SU-DHL-6 (cell line): ENCODE measurements around the gene CYP26C1.
A peak's percentile ranks its signal among the peaks of the same experiment; 100 is the strongest.

Experiments used
- H2AFZ ChIP-seq: fragments of 200-600 bp; sonication (generic); 2 replicates; pipeline ENCODE4 v1.6.1; 2014; ENCODE audit warnings: low read depth, mild to moderate bottlenecking, moderate library complexity, mixed read lengths, antibody characterized with exemption, low read length; ENCODE audit not compliant: severe bottlenecking
- H3F3A ChIP-seq: fragments of 200-600 bp; shearing (Covaris generic); 2 replicates; pipeline ENCODE4 v1.6.0; 2016; ENCODE audit warnings: antibody characterized with exemption, mild to moderate bottlenecking; ENCODE audit not compliant: insufficient read depth
- H3K27ac ChIP-seq: fragments of 200-600 bp; sonication (generic); 2 replicates; pipeline ENCODE4 v1.5.1; 2016; ENCODE audit warnings: low read depth, mild to moderate bottlenecking, low read length, moderate library complexity, mixed read lengths
- H3K27me3 ChIP-seq: fragments of 200-600 bp; sonication (generic), shearing (Covaris generic); 2 replicates; pipeline ENCODE4 v1.6.0; 2014; ENCODE audit warnings: mild to moderate bottlenecking, low read length
- H3K36me3 ChIP-seq: fragments of 200-600 bp; sonication (generic); 2 replicates; pipeline ENCODE4 v1.6.1; 2014; ENCODE audit warnings: mild to moderate bottlenecking, low read length, mixed read lengths
- H3K4me2 ChIP-seq: fragments of 300-600, 200-600 bp; shearing (Covaris generic), sonication (generic); 2 replicates; pipeline ENCODE4 v1.6.0; 2014; ENCODE audit warnings: low read length, low read depth, mild to moderate bottlenecking; ENCODE audit not compliant: poor library complexity, severe bottlenecking
- H3K4me3 ChIP-seq: fragments of 200-600 bp; sonication (generic); 2 replicates; pipeline ENCODE4 v1.5.1; 2014; ENCODE audit warnings: antibody characterized with exemption, low read length, mild to moderate bottlenecking, mixed read lengths; ENCODE audit not compliant: insufficient read depth, poor library complexity, severe bottlenecking
- H3K79me2 ChIP-seq: fragments of 200-600 bp; sonication (generic); 2 replicates; pipeline ENCODE4 v1.6.1; 2014; ENCODE audit warnings: mild to moderate bottlenecking, low read length, moderate library complexity; ENCODE audit not compliant: insufficient read depth
- H3K9ac ChIP-seq: fragments of 200-600 bp; sonication (generic); 2 replicates; pipeline ENCODE4 v1.7.0; 2014; ENCODE audit warnings: mild to moderate bottlenecking, low read length
- H3K9me2 ChIP-seq: fragments of 200-600 bp; sonication (generic); replicated peaks from 2 replicates; pipeline ENCODE4 v1.6.1; 2014; ENCODE audit warnings: low read length; ENCODE audit not compliant: insufficient read depth
- H3K9me3 ChIP-seq: fragments of 200-600 bp; sonication (generic); 2 replicates; pipeline ENCODE4 v1.6.1; 2014; ENCODE audit warnings: low read length, mixed read lengths; ENCODE audit not compliant: insufficient read depth
- H4K20me1 ChIP-seq: fragments of 200-600 bp; sonication (generic); 2 replicates; pipeline ENCODE4 v1.6.1; 2014; ENCODE audit warnings: low read depth, mild to moderate bottlenecking, antibody characterized with exemption, low read length, moderate library complexity, mixed read lengths
- EZH2phosphoT487 ChIP-seq: fragments of 200-600 bp; sonication (generic), shearing (Covaris generic); conservative IDR thresholded peaks from 2 replicates; pipeline ENCODE4 v1.6.1; 2018; ENCODE audit warnings: mild to moderate bottlenecking, antibody characterized with exemption, low read length, moderate library complexity, mixed read lengths
- TF ChIP-seq, protein P1 (sequence below): fragments of 200-600 bp; sonication (generic); IDR thresholded peaks from one replicate; pipeline ENCODE4 v1.5.1; 2017; ENCODE audit warnings: antibody characterized with exemption, mild to moderate bottlenecking, low read length, moderate library complexity; ENCODE audit not compliant: insufficient read depth, poor library complexity, severe bottlenecking

The CYP26C1 gene

GRCh38 chr10:93039110-93039509, 21.5 kb upstream of the CYP26C1 start:
- no peaks in the 10 kb centered on the region for H3K79me2 ChIP-seq
- H3K9me3 ChIP-seq, result no peaks in the 10 kb centered on the region
- H3K27ac ChIP-seq, result no peak overlapping the region
- no peak overlapping the region for H2AFZ ChIP-seq
- H3K4me3 ChIP-seq, result no peak overlapping the region
- no peaks in the 10 kb centered on the region for H3K27me3 ChIP-seq
- H3K9me2 ChIP-seq, result no peaks in the 10 kb centered on the region
- H3K4me2 ChIP-seq, result no peak overlapping the region
- no peaks in the 10 kb centered on the region for H4K20me1 ChIP-seq
- no peaks in the 10 kb centered on the region for H3K36me3 ChIP-seq
- H3F3A ChIP-seq, result no peaks in the 10 kb centered on the region
- H3K9ac ChIP-seq, result no peak overlapping the region
- no peak for TF ChIP-seq EZH2phosphoT487
- TF ChIP-seq, protein P1, sequence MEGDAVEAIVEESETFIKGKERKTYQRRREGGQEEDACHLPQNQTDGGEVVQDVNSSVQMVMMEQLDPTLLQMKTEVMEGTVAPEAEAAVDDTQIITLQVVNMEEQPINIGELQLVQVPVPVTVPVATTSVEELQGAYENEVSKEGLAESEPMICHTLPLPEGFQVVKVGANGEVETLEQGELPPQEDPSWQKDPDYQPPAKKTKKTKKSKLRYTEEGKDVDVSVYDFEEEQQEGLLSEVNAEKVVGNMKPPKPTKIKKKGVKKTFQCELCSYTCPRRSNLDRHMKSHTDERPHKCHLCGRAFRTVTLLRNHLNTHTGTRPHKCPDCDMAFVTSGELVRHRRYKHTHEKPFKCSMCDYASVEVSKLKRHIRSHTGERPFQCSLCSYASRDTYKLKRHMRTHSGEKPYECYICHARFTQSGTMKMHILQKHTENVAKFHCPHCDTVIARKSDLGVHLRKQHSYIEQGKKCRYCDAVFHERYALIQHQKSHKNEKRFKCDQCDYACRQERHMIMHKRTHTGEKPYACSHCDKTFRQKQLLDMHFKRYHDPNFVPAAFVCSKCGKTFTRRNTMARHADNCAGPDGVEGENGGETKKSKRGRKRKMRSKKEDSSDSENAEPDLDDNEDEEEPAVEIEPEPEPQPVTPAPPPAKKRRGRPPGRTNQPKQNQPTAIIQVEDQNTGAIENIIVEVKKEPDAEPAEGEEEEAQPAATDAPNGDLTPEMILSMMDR, result no peak

DNA sequence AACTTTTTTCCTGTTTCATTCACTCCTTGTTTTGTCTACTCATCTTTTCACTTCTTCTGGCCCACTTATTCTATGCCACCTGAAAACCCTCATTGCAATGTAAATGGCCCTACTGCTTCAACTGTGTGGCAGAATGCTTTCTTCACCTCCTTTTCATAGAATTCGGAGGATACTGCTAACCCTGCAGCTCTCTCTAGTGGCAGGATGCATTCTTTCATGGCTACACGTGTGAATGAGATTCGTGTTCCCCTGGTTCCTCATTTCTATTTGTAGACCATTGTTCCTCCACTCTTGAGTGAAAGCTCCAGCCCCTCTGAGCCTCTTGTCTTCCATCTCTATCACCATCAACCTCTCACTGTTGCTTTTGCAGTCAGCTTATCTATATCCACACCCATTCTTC, 20.9 kb upstream of the CYP26C1 start:
- no peak overlapping the region for H3K4me2 ChIP-seq
- TF ChIP-seq, protein P1, result peak; percentile 43
- no peak for TF ChIP-seq EZH2phosphoT487

DNA sequence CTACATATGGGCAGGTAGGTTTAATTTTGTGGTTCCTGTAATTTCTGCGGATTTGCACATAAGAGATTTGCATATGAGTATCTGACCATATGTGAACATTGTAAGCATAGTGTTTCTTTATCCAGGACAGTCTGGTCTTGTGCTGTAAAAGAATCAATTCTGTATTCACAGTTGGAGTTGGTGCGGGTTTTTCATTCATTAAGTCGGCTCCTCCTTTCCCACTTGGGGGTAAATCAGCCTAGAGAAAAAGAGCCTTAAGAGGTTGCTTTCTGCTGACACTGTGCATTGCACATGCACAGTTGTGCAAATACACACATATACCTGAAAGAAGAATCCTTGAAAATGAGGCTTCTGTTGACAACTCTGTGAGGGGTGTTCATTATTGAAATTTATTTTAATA, 6.1 kb upstream of the CYP26C1 start:
- Histone ChIP-seq H3K4me2 (no peak overlapping the region), H3K4me3 (no peak overlapping the region), H3K79me2 (no peaks in the 10 kb centered on the region), H3K9me2 (no peaks in the 10 kb centered on the region), H2AFZ (no peak overlapping the region), H3K36me3 (0 out of 2 replicates have a peak, but pooled peaks cover 2% of the 10 kb centered on the region), H3K9ac (no peak overlapping the region), H3F3A (no peaks in the 10 kb centered on the region), H3K9me3 (no peaks in the 10 kb centered on the region), H3K27ac (no peak overlapping the region), H4K20me1 (no peaks in the 10 kb centered on the region), H3K27me3 (no peaks in the 10 kb centered on the region)
- TF ChIP-seq, protein P1, result no peak
- no peak for TF ChIP-seq EZH2phosphoT487

More for the DNA sequence above, 20.9 kb upstream of the CYP26C1 start:
- no peaks in the 10 kb centered on the region for H4K20me1 ChIP-seq
- H2AFZ ChIP-seq, result no peak overlapping the region
- H3K36me3 ChIP-seq, result no peaks in the 10 kb centered on the region
- H3K9me2 ChIP-seq, result no peaks in the 10 kb centered on the region
- no peaks in the 10 kb centered on the region for H3K27me3 ChIP-seq
- H3F3A ChIP-seq, result no peaks in the 10 kb centered on the region
- H3K27ac ChIP-seq, result no peak overlapping the region
- H3K79me2 ChIP-seq, result no peaks in the 10 kb centered on the region
- H3K9me3 ChIP-seq, result no peaks in the 10 kb centered on the region
- no peak overlapping the region for H3K4me3 ChIP-seq
- no peak overlapping the region for H3K9ac ChIP-seq
